ENCODE results near the gene TRABD. TPM values are rescaled to one million over a fixed set of nuclear protein-coding genes. Genes with fewer than 3 reads are reported as not detected.

TRABD gene
- total RNA-seq, 2 donors from 2014 or later, result 43.6 to 116 TPM

DNA sequence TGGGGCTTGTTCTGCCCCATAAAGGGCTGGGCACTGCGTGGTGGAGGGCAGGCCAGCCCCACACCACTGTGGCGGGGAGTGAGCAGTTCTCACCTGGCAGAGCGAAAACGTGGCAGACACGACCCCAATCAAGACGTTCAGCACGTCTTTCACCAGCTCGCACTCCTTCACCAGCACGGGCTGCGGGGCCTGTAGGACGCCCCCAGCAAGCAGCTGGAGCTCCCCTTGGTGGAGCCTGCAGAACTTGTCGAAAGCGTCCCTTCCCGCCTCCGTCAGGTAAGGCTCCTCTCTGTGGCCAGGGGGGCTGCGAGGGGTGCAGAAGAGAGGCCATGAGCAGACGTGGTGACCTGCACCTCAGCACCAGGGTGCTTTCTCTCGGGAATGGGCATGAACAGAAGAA is 47.5 kb downstream of the TRABD start:
- DNase-seq, result no peak
- Histone ChIP-seq H3K4me1 (no peaks in the 10 kb centered on the region), H3K27ac (no peak overlapping the region), H3K27me3 (no peaks in the 10 kb centered on the region), H3K4me3 (no peak overlapping the region), H3K9me3 (no peaks in the 10 kb centered on the region), H3K9ac (ENCODE audit: low read depth in 2 of 2, low read length in 2 of 2) (no peak overlapping the region), H3K36me3 (no peaks in the 10 kb centered on the region)
- intact Hi-C loops (cut with DNase I), result no loop called here
- TF ChIP-seq, protein P1, sequence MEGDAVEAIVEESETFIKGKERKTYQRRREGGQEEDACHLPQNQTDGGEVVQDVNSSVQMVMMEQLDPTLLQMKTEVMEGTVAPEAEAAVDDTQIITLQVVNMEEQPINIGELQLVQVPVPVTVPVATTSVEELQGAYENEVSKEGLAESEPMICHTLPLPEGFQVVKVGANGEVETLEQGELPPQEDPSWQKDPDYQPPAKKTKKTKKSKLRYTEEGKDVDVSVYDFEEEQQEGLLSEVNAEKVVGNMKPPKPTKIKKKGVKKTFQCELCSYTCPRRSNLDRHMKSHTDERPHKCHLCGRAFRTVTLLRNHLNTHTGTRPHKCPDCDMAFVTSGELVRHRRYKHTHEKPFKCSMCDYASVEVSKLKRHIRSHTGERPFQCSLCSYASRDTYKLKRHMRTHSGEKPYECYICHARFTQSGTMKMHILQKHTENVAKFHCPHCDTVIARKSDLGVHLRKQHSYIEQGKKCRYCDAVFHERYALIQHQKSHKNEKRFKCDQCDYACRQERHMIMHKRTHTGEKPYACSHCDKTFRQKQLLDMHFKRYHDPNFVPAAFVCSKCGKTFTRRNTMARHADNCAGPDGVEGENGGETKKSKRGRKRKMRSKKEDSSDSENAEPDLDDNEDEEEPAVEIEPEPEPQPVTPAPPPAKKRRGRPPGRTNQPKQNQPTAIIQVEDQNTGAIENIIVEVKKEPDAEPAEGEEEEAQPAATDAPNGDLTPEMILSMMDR (IDR thresholded peaks at IDR 0.05), result no peak

GRCh38 chr22:50236731-50237409 is 51.2 kb downstream of the TRABD start:
- Histone ChIP-seq H3K36me3 (no peaks in the 10 kb centered on the region), H3K4me3 (no peak overlapping the region), H3K27ac (no peak overlapping the region), H3K4me1 (peaks cover 4% of the 10 kb centered on the region), H3K9ac (ENCODE audit: low read depth in 2 of 2, low read length in 2 of 2) (no peak overlapping the region), H3K27me3 (no peaks in the 10 kb centered on the region), H3K9me3 (no peaks in the 10 kb centered on the region)
- TF ChIP-seq, protein P1 (IDR thresholded peaks at IDR 0.05), result peak; percentile 38
- no peak for DNase-seq
- intact Hi-C loops (cut with DNase I), result no loop called here

- TF ChIP-seq, protein P1 (IDR thresholded peaks at IDR 0.05), result no peak
- Histone ChIP-seq H3K4me1 (peaks cover 17% of the 10 kb centered on the region), H3K36me3 (no peaks in the 10 kb centered on the region), H3K4me3 (no peak overlapping the region), H3K9ac (ENCODE audit: low read depth in 2 of 2, low read length in 2 of 2) (no peak overlapping the region), H3K27ac (no peak overlapping the region), H3K27me3 (no peaks in the 10 kb centered on the region), H3K9me3 (no peaks in the 10 kb centered on the region)
- DNase-seq, result no peak
- intact Hi-C loops (cut with DNase I), result no loop called here
These were observed 53.0 kb downstream of the TRABD start for GRCh38 chr22:50238755-50239154.

DNA sequence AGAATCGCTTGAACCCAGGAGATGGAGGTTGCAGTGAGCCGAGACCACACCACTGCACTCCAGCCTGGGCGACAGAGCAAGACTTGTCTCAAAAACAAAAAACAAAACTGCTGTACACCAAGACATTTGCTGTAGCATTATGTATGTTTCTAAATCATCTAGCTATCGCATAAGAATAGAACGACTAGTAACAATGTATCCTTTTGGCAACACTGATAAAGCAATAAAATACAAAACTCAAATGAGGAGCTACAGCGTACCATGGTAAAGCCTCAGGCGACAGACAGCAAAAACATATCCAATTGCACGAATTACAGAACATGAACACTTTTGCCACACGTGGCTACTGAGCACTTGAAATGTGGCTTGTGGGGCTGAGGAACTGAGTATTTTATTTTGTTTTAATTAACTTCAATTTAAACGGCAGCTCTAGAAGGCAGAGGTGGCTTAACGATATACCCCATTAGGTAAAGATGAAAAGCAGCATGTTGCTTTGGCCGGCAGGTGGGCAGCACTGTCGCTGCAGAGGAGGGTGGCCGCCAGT is 56.8 kb downstream of the TRABD start:
- peaks cover 27% of the 10 kb centered on the region for H3K4me1 ChIP-seq
- H3K9ac ChIP-seq (ENCODE audit: low read depth in 2 of 2, low read length in 2 of 2), result peak overlapping the region in 1 of 2 donors; percentile 9
- H3K36me3 ChIP-seq, result no peaks in the 10 kb centered on the region

GRCh38 chr22:50243685-50244419 is 58.1 kb downstream of the TRABD start:
- H3K27me3 ChIP-seq, result no peaks in the 10 kb centered on the region
- DNase-seq, result no peak
- intact Hi-C loops (cut with DNase I), result no loop called here
- H3K9ac ChIP-seq (ENCODE audit: low read depth in 2 of 2, low read length in 2 of 2), result peak overlapping the region; percentile 79 to 89
- peak overlapping the region; percentile 85 for H3K27ac ChIP-seq
- peak overlapping the region; percentile 91 for H3K4me3 ChIP-seq
- peaks cover 34% of the 10 kb centered on the region for H3K4me1 ChIP-seq
- H3K36me3 ChIP-seq, result no peaks in the 10 kb centered on the region
- TF ChIP-seq, protein P1 (IDR thresholded peaks at IDR 0.05), result no peak
- no peaks in the 10 kb centered on the region for H3K9me3 ChIP-seq

More for the DNA sequence above, 56.8 kb downstream of the TRABD start:
- DNase-seq, result no peak
- H3K27ac ChIP-seq, result no peak overlapping the region
- no peaks in the 10 kb centered on the region for H3K27me3 ChIP-seq
- H3K9me3 ChIP-seq, result no peaks in the 10 kb centered on the region
- TF ChIP-seq, protein P1 (IDR thresholded peaks at IDR 0.05), result no peak
- intact Hi-C loops (cut with DNase I), result no loop called here
- peak overlapping the region; percentile 91 for H3K4me3 ChIP-seq
